Endodermal cell (in vitro differentiated cells): ENCODE results near the gene ITPK1. TPM values are rescaled to one million over a fixed set of nuclear protein-coding genes. Genes with fewer than 3 reads are reported as not detected.

Experiments
- DNase-seq: peaks from one replicate; pipeline ENCODE4 v3.0.0-alpha.2; 2017
- H3K27ac ChIP-seq: 2 replicates; pipeline ENCODE4 v1.5.1; 2013; ENCODE audit warnings: mild to moderate bottlenecking, low read depth, low read length, moderate library complexity
- H3K27me3 ChIP-seq: 2 replicates; pipeline ENCODE4 v1.6.1; 2013; ENCODE audit warnings: mild to moderate bottlenecking, low read length, moderate library complexity; ENCODE audit not compliant: insufficient read depth, control insufficient read depth, poor library complexity, severe bottlenecking
- H3K36me3 ChIP-seq: 2 replicates; pipeline ENCODE4 v1.7.0; 2013; ENCODE audit warnings: mild to moderate bottlenecking, low read length, moderate library complexity; ENCODE audit not compliant: control insufficient read depth, insufficient read depth
- H3K4me1 ChIP-seq: one replicate; pipeline ENCODE4 v1.7.0; 2013; ENCODE audit warnings: low read length; ENCODE audit not compliant: control insufficient read depth, insufficient read depth
- H3K4me3 ChIP-seq: 2 replicates; pipeline ENCODE4 v1.5.1; 2013; ENCODE audit warnings: mild to moderate bottlenecking, low read length, moderate library complexity
- H3K9ac ChIP-seq: 2 replicates; pipeline ENCODE4 v1.6.1; 2013; ENCODE audit warnings: mild to moderate bottlenecking, low read length, moderate library complexity; ENCODE audit not compliant: poor library complexity, severe bottlenecking; ENCODE audit errors: extremely low read depth
- H3K9me3 ChIP-seq: 2 replicates; pipeline ENCODE4 v1.6.1; 2013; ENCODE audit warnings: mild to moderate bottlenecking, low read length, moderate library complexity; ENCODE audit not compliant: control insufficient read depth
- H3K27ac Mint-ChIP-seq: 2 replicates; pipeline ENCODE4 v1.8.0; 2020; ENCODE audit warnings: mixed read lengths
- H3K27me3 Mint-ChIP-seq: 2 replicates; pipeline ENCODE4 v1.8.0; 2021; ENCODE audit warnings: mild to moderate bottlenecking, mixed read lengths; ENCODE audit not compliant: insufficient read depth
- H3K36me3 Mint-ChIP-seq: 2 replicates; pipeline ENCODE4 v1.8.0; 2020; ENCODE audit warnings: low read depth, mixed read lengths
- H3K4me1 Mint-ChIP-seq: 2 replicates; pipeline ENCODE4 v1.8.0; 2020; ENCODE audit warnings: mixed read lengths
- H3K4me3 Mint-ChIP-seq: 2 replicates; pipeline ENCODE4 v1.8.0; 2020; ENCODE audit warnings: mild to moderate bottlenecking, moderate library complexity, mixed read lengths
- H3K9me3 Mint-ChIP-seq: 2 replicates; pipeline ENCODE4 v1.8.0; 2020; ENCODE audit warnings: mild to moderate bottlenecking, mixed read lengths
- CTCF ChIP-seq: fragments of 200-600 bp; sonication (generic); conservative IDR thresholded peaks from 2 replicates; pipeline ENCODE4 v1.5.0; 2021; ENCODE audit warnings: antibody characterized with exemption, mild to moderate bottlenecking
- WGBS, 2 experiments: methylation state at CpG; one replicate each; pipeline versions ENCODE4 v1.1.5 to v1.1.7; 2013; ENCODE audit warnings: missing lambda C conversion rate in 2 of 2, mixed read lengths in 1 of 2; ENCODE audit not compliant: insufficient coverage in 1 of 2, insufficient read length in 1 of 2; 5-methylcytosine and 5-hydroxymethylcytosine counted together
- total RNA-seq, 2 donors: library from RNA; stranded (reverse); fragmentation: NEBNext Ultra II Directional in 1 of 2; extraction: Animal tissue kit (Norgen Biotek cat#: 25700) in 1 of 2; gene quantifications; 2 replicates in 1 of 2; 3 replicates in 1 of 2; pipeline ENCODE4 v1.2.1, GENCODE V29; 2021

The ITPK1 gene
- total RNA-seq, 2 donors from 2014 or later, result 59.9 to 66.9 TPM

- no peaks in the 10 kb centered on the region for H3K27me3 ChIP-seq
- peak overlapping the region; percentile 12 for H3K4me3 ChIP-seq
- Mint-ChIP-seq H3K4me1 (peaks cover 19% of the 10 kb centered on the region), H3K36me3 (peaks cover 2% of the 10 kb centered on the region), H3K27me3 (no peaks in the 10 kb centered on the region), H3K9me3 (peaks cover 3% of the 10 kb centered on the region), H3K27ac (peak overlapping the region; percentile 97), H3K4me3 (peak overlapping the region; percentile 3)
- 85 to 96% methylated on average over 4 to 8 of the region's 8 CpGs for WGBS, 2 experiments
- TF ChIP-seq CTCF, result no peak
- no peak overlapping the region for H3K9ac ChIP-seq
- H3K27ac ChIP-seq, result peak overlapping the region; percentile 5
- H3K4me1 ChIP-seq, result peaks cover 10% of the 10 kb centered on the region
- no peak for DNase-seq
- no peaks in the 10 kb centered on the region for H3K36me3 ChIP-seq
- peaks cover 6% of the 10 kb centered on the region for H3K9me3 ChIP-seq
Observed at GRCh38 chr14:93086441-93087055, 29.2 kb downstream of the ITPK1 start.

- TF ChIP-seq CTCF, result no peak
- H3K27me3 ChIP-seq, result no peaks in the 10 kb centered on the region
- Mint-ChIP-seq H3K36me3 (peaks cover 2% of the 10 kb centered on the region), H3K27me3 (no peaks in the 10 kb centered on the region), H3K27ac (peak overlapping the region; percentile 97), H3K4me1 (peaks cover 19% of the 10 kb centered on the region), H3K4me3 (peak overlapping the region; percentile 3), H3K9me3 (peaks cover 3% of the 10 kb centered on the region)
- peak overlapping the region; percentile 12 for H3K4me3 ChIP-seq
- H3K4me1 ChIP-seq, result peaks cover 10% of the 10 kb centered on the region
- WGBS, 2 experiments, result 20 to 48% methylated on average over 1 to 3 of the region's 3 CpGs
- H3K9me3 ChIP-seq, result peaks cover 6% of the 10 kb centered on the region
- no peaks in the 10 kb centered on the region for H3K36me3 ChIP-seq
- H3K9ac ChIP-seq, result no peak overlapping the region
- DNase-seq, result peak; percentile 88
- peak overlapping the region; percentile 5 for H3K27ac ChIP-seq
Observed at GRCh38 chr14:93085911-93086310, 29.8 kb downstream of the ITPK1 start.

- no peak overlapping the region for H3K4me3 Mint-ChIP-seq
- Histone ChIP-seq H3K9ac (no peak overlapping the region), H3K9me3 (peaks cover 6% of the 10 kb centered on the region), H3K27ac (no peak overlapping the region), H3K4me1 (peaks cover 10% of the 10 kb centered on the region), H3K27me3 (no peaks in the 10 kb centered on the region), H3K36me3 (no peaks in the 10 kb centered on the region), H3K4me3 (no peak overlapping the region)
- peaks cover 17% of the 10 kb centered on the region for H3K4me1 Mint-ChIP-seq
- H3K9me3 Mint-ChIP-seq, result peaks cover 3% of the 10 kb centered on the region
- TF ChIP-seq CTCF, result no peak
- H3K27ac Mint-ChIP-seq, result peak overlapping the region; percentile 95
- no peaks in the 10 kb centered on the region for H3K27me3 Mint-ChIP-seq
- no peak for DNase-seq
- WGBS, 2 experiments, result 91% methylated on average over 15 to 21 of the region's 21 CpGs
- H3K36me3 Mint-ChIP-seq, result peaks cover 2% of the 10 kb centered on the region
Observed at GRCh38 chr14:93084866-93085857, 30.6 kb downstream of the ITPK1 start.
